GM20000 (cell line): ENCODE results near the gene ARNT2.
"Not testable (repeated sequence)": the region's sequence is repeated elsewhere in the genome, so short reads cannot be mapped to it uniquely, and the experiment has no call there.

Experiments used
- DNase-seq: peaks from one replicate; pipeline ENCODE4 v3.0.0; 2012; ENCODE audit warnings: low spot score
- TF ChIP-seq, protein P1 (sequence below): IDR thresholded peaks from 2 replicates; pipeline ENCODE4 v1.5.1; 2012; ENCODE audit warnings: mild to moderate bottlenecking, control low read depth; ENCODE audit errors: extremely low read depth, missing control alignments

The ARNT2 gene

GRCh38 chr15:80638553-80639167 is 234.5 kb downstream of the ARNT2 start:
- TF ChIP-seq, protein P1, sequence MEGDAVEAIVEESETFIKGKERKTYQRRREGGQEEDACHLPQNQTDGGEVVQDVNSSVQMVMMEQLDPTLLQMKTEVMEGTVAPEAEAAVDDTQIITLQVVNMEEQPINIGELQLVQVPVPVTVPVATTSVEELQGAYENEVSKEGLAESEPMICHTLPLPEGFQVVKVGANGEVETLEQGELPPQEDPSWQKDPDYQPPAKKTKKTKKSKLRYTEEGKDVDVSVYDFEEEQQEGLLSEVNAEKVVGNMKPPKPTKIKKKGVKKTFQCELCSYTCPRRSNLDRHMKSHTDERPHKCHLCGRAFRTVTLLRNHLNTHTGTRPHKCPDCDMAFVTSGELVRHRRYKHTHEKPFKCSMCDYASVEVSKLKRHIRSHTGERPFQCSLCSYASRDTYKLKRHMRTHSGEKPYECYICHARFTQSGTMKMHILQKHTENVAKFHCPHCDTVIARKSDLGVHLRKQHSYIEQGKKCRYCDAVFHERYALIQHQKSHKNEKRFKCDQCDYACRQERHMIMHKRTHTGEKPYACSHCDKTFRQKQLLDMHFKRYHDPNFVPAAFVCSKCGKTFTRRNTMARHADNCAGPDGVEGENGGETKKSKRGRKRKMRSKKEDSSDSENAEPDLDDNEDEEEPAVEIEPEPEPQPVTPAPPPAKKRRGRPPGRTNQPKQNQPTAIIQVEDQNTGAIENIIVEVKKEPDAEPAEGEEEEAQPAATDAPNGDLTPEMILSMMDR = no peak
- DNase-seq = no peak

DNA sequence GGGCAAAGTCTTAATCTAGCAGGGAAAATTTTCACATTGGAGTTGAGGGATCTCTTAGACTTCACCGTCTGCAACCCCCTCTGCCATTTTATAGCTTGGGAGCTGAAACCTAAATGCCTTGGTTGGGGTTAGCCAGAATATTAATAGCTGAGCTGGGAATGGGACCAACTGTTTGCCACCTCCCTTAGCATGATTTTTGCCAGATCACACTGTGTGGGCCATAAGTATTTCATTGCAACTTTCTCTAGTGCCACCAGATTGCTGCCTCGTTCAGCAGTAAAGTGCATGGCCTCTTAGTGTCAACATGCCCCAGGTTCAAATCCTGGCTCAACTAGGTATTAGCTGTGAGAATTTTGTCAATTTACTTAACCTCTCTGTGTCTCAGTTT is 235.0 kb downstream of the ARNT2 start:
- TF ChIP-seq, protein P1 = no peak
- no peak for DNase-seq

- DNase-seq = no peak
- TF ChIP-seq, protein P1 = no peak
These were observed 236.4 kb downstream of the ARNT2 start for GRCh38 chr15:80640531-80641121.

DNA sequence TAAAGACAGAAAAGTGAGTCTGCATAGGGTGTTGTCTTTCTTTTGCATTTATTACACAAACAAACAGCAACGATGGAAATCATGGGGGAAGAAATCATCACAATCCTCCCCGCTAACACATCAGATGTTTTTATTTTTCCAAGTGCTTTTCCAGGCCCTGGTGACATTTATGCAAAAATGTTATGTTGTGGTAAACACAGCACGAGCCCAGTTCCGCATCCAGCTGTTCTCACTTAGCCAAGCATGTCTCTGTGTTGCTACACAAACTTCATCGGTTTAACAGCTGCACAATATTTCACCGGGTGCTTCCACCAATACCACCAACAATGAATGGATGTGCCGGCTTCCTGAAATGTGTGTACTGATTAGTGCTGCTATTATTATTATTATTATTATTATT is 237.2 kb downstream of the ARNT2 start:
- TF ChIP-seq, protein P1 = no peak
- no peak for DNase-seq

GRCh38 chr15:80643431-80643951 is 239.3 kb downstream of the ARNT2 start:
- TF ChIP-seq, protein P1 = no peak
- DNase-seq = no peak

DNA sequence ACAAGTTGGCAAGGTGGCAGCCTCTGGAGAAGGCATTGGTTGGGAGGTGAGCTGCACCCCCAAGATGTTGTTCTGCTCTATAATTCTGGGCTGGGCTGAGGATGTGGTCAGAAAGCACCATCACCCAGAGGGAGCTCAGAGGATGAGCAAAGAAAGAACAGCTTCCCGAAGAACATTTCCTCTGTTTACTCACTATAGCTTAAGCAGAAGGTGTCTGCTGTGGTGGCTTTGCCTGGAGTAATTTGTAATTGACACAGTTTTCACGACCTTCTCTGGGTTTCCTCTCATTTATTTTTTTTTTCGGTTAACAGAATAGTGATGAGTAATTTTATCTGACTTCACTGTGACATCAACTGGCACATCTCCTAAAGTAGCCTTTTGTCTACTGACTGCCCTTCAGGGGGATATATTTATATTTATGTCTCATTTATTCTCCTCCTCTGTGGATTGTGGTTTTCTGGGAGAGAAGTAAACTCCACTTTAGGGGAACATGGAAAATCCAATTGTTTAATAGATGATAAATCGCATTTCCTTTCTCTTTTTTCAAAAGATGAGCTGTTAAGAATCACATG is 241.4 kb downstream of the ARNT2 start:
- DNase-seq = no peak
- TF ChIP-seq, protein P1 = no peak

- not testable (repeated sequence) for DNase-seq
These were observed 243.2 kb downstream of the ARNT2 start for GRCh38 chr15:80647424-80647823.
